Activated naive CD4-positive, alpha-beta T cell treated with anti-CD3 and anti-CD28 coated beads for 36 hours (primary cell): ENCODE data around the gene RNASEH2B. TPM values are rescaled to one million over a fixed set of nuclear protein-coding genes. Genes with fewer than 3 reads are reported as not detected.

Source experiments
- CTCF ChIA-PET: fragments of 350-600 bp; sonication (Branson Sonifier 250); formaldehyde crosslinking; loops from one replicate; lab custom pipeline; 2021; ENCODE audit warnings: antibody characterized with exemption; lab: Charles Lee
- DNase-seq: peaks from one replicate; pipeline ENCODE4 v3.0.0-alpha.2; 2020
- H3K27ac Mint-ChIP-seq: one replicate; pipeline ENCODE4 v1.8.0; 2021; ENCODE audit warnings: mild to moderate bottlenecking, mixed read lengths
- H3K27me3 Mint-ChIP-seq: one replicate; pipeline ENCODE4 v1.8.0; 2021; ENCODE audit warnings: low read depth, mixed read lengths
- H3K36me3 Mint-ChIP-seq: one replicate; pipeline ENCODE4 v1.8.0; 2021; ENCODE audit warnings: low read depth, mixed read lengths
- H3K4me1 Mint-ChIP-seq: one replicate; pipeline ENCODE4 v1.8.0; 2021; ENCODE audit warnings: low read depth, mixed read lengths
- H3K4me3 Mint-ChIP-seq: one replicate; pipeline ENCODE4 v1.8.0; 2021; ENCODE audit warnings: mild to moderate bottlenecking, moderate library complexity, mixed read lengths
- H3K9me3 Mint-ChIP-seq: one replicate; pipeline ENCODE4 v1.8.0; 2021; ENCODE audit warnings: mixed read lengths
- intact Hi-C: fragments of 100-400 bp; cut with micrococcal nuclease; formaldehyde crosslinking; loops from one replicate; pipeline ENCODE4 v1.15.1; 2023
- total RNA-seq, 2 experiments: library from RNA; stranded (reverse); gene quantifications; one replicate each; pipeline ENCODE4 v1.2.3, GENCODE V29; 2021

The RNASEH2B gene
- total RNA-seq, 2 experiments from 2014 or later = 47.8 to 49.7 TPM

GRCh38 chr13:50921706-50922105 lies 12.1 kb downstream of the RNASEH2B start:
- H3K4me3 Mint-ChIP-seq = no peak overlapping the region
- no peak overlapping the region for H3K27ac Mint-ChIP-seq
- peaks cover 46% of the 10 kb centered on the region for H3K4me1 Mint-ChIP-seq
- H3K9me3 Mint-ChIP-seq = peaks cover 32% of the 10 kb centered on the region
- intact Hi-C loops = no loop called here
- H3K27me3 Mint-ChIP-seq = no peaks in the 10 kb centered on the region
- peaks cover 32% of the 10 kb centered on the region for H3K36me3 Mint-ChIP-seq
- no peak for DNase-seq
- CTCF ChIA-PET = interaction anchor here (1.1 kb wide), 1 partner anchor 10 kb away, joined by 7 read pairs; no protein-coding TSS in a partner anchor

GRCh38 chr13:50923272-50923671 lies 13.7 kb downstream of the RNASEH2B start:
- no peak overlapping the region for H3K4me3 Mint-ChIP-seq
- no peaks in the 10 kb centered on the region for H3K27me3 Mint-ChIP-seq
- CTCF ChIA-PET = no interaction called here
- peaks cover 30% of the 10 kb centered on the region for H3K36me3 Mint-ChIP-seq
- peaks cover 32% of the 10 kb centered on the region for H3K9me3 Mint-ChIP-seq
- DNase-seq = no peak
- no peak overlapping the region for H3K27ac Mint-ChIP-seq
- intact Hi-C loops = no loop called here
- peaks cover 37% of the 10 kb centered on the region for H3K4me1 Mint-ChIP-seq

GRCh38 chr13:50924025-50924424 lies 14.4 kb downstream of the RNASEH2B start:
- Mint-ChIP-seq H3K36me3 (peaks cover 30% of the 10 kb centered on the region), H3K27me3 (no peaks in the 10 kb centered on the region), H3K4me3 (no peak overlapping the region), H3K27ac (no peak overlapping the region), H3K9me3 (peaks cover 32% of the 10 kb centered on the region), H3K4me1 (peaks cover 32% of the 10 kb centered on the region)
- CTCF ChIA-PET = no interaction called here
- no peak for DNase-seq
- intact Hi-C loops = no loop called here

GRCh38 chr13:50927701-50928100 lies 18.1 kb downstream of the RNASEH2B start:
- no peak for DNase-seq
- Mint-ChIP-seq H3K4me1 (peaks cover 26% of the 10 kb centered on the region), H3K27me3 (no peaks in the 10 kb centered on the region), H3K27ac (no peak overlapping the region), H3K36me3 (peaks cover 29% of the 10 kb centered on the region), H3K4me3 (no peak overlapping the region), H3K9me3 (peaks cover 22% of the 10 kb centered on the region)
- intact Hi-C loops = no loop called here
- CTCF ChIA-PET = interaction anchor here (0.6 to 0.7 kb wide), 3 partner anchors 136 to 1606 kb away, joined by 3 to 4 read pairs (median 3); no protein-coding TSS in a partner anchor

- CTCF ChIA-PET = interaction anchor here (0.7 kb wide), 1 partner anchor 761 kb away, joined by 3 read pairs; no protein-coding TSS in a partner anchor
- Mint-ChIP-seq H3K36me3 (peaks cover 25% of the 10 kb centered on the region), H3K27me3 (no peaks in the 10 kb centered on the region), H3K4me1 (peaks cover 25% of the 10 kb centered on the region), H3K9me3 (peaks cover 18% of the 10 kb centered on the region), H3K4me3 (no peak overlapping the region), H3K27ac (no peak overlapping the region)
- no peak for DNase-seq
- intact Hi-C loops = no loop called here
Observed at GRCh38 chr13:50928102-50928501, 18.5 kb downstream of the RNASEH2B start.

- Mint-ChIP-seq H3K4me1 (peaks cover 25% of the 10 kb centered on the region), H3K4me3 (no peak overlapping the region), H3K36me3 (peaks cover 21% of the 10 kb centered on the region), H3K9me3 (peaks cover 10% of the 10 kb centered on the region), H3K27ac (no peak overlapping the region), H3K27me3 (no peaks in the 10 kb centered on the region)
- no peak for DNase-seq
- CTCF ChIA-PET = interaction anchor here (0.7 to 1.1 kb wide), 3 partner anchors 15 to 762 kb away, joined by 3 read pairs; no protein-coding TSS in a partner anchor
- intact Hi-C loops = no loop called here
Observed at GRCh38 chr13:50928659-50929462, 19.3 kb downstream of the RNASEH2B start.

GRCh38 chr13:50932091-50932490 lies 22.5 kb downstream of the RNASEH2B start:
- Mint-ChIP-seq H3K27me3 (no peaks in the 10 kb centered on the region), H3K4me3 (no peak overlapping the region), H3K36me3 (peaks cover 42% of the 10 kb centered on the region), H3K4me1 (peaks cover 11% of the 10 kb centered on the region), H3K27ac (no peak overlapping the region), H3K9me3 (no peaks in the 10 kb centered on the region)
- no peak for DNase-seq
- CTCF ChIA-PET = no interaction called here
- intact Hi-C loops = no loop called here

GRCh38 chr13:50934735-50935435 lies 25.3 kb downstream of the RNASEH2B start:
- no peaks in the 10 kb centered on the region for H3K27me3 Mint-ChIP-seq
- no peak overlapping the region for H3K27ac Mint-ChIP-seq
- intact Hi-C loops = no loop called here
- H3K4me1 Mint-ChIP-seq = no peaks in the 10 kb centered on the region
- no peak for DNase-seq
- H3K4me3 Mint-ChIP-seq = no peak overlapping the region
- CTCF ChIA-PET = interaction anchor here (0.6 kb wide), 2 partner anchors 17 to 1099 kb away, joined by 3 to 4 read pairs; no protein-coding TSS in a partner anchor
- peaks cover 48% of the 10 kb centered on the region for H3K36me3 Mint-ChIP-seq
- no peaks in the 10 kb centered on the region for H3K9me3 Mint-ChIP-seq

GRCh38 chr13:50936679-50937078 lies 27.1 kb downstream of the RNASEH2B start:
- Mint-ChIP-seq H3K4me3 (no peak overlapping the region), H3K27me3 (no peaks in the 10 kb centered on the region)
- CTCF ChIA-PET = no interaction called here

GRCh38 chr13:50940509-50940908 lies 30.9 kb downstream of the RNASEH2B start:
- no peak overlapping the region for H3K4me3 Mint-ChIP-seq
- no peak for DNase-seq
- no peak overlapping the region for H3K27ac Mint-ChIP-seq
- intact Hi-C loops = no loop called here
- H3K4me1 Mint-ChIP-seq = peaks cover 5% of the 10 kb centered on the region
- peaks cover 43% of the 10 kb centered on the region for H3K36me3 Mint-ChIP-seq
- no peaks in the 10 kb centered on the region for H3K9me3 Mint-ChIP-seq
- CTCF ChIA-PET = interaction anchor here (0.8 kb wide), 1 partner anchor 28 kb away, joined by 4 read pairs; no protein-coding TSS in a partner anchor
- H3K27me3 Mint-ChIP-seq = no peaks in the 10 kb centered on the region

More at GRCh38 chr13:50936679-50937078, 27.1 kb downstream of the RNASEH2B start:
- Mint-ChIP-seq H3K27ac (no peak overlapping the region), H3K36me3 (peaks cover 47% of the 10 kb centered on the region), H3K9me3 (no peaks in the 10 kb centered on the region), H3K4me1 (no peaks in the 10 kb centered on the region)
- DNase-seq = no peak
- intact Hi-C loops = no loop called here

- H3K9me3 Mint-ChIP-seq = no peaks in the 10 kb centered on the region
- H3K27me3 Mint-ChIP-seq = no peaks in the 10 kb centered on the region
- H3K4me1 Mint-ChIP-seq = peaks cover 5% of the 10 kb centered on the region
- peaks cover 37% of the 10 kb centered on the region for H3K36me3 Mint-ChIP-seq
- H3K4me3 Mint-ChIP-seq = no peak overlapping the region
- CTCF ChIA-PET = interaction anchor here (0.8 kb wide), 1 partner anchor 29 kb away, joined by 4 read pairs; no protein-coding TSS in a partner anchor
- H3K27ac Mint-ChIP-seq = no peak overlapping the region
- intact Hi-C loops = no loop called here
- no peak for DNase-seq
Observed at GRCh38 chr13:50941146-50941545, 31.6 kb downstream of the RNASEH2B start.

- H3K27me3 Mint-ChIP-seq = no peaks in the 10 kb centered on the region
- peak overlapping the region; percentile 56 for H3K27ac Mint-ChIP-seq
- no peaks in the 10 kb centered on the region for H3K9me3 Mint-ChIP-seq
- DNase-seq = peak; percentile 8
- peaks cover 5% of the 10 kb centered on the region for H3K4me1 Mint-ChIP-seq
- CTCF ChIA-PET = no interaction called here
- intact Hi-C loops = no loop called here
- no peak overlapping the region for H3K4me3 Mint-ChIP-seq
- H3K36me3 Mint-ChIP-seq = peaks cover 31% of the 10 kb centered on the region
Observed at GRCh38 chr13:50942630-50943311, 33.2 kb downstream of the RNASEH2B start.
